GM12864 (cell line): ENCODE measurements around the gene MEIKIN.

ENCODE experiments used
- DNase-seq: peaks from one replicate; pipeline ENCODE4 v3.0.0-alpha.2; 2011; ENCODE audit warnings: low read depth
- H3K4me3 ChIP-seq: 2 replicates; pipeline ENCODE4 v1.5.1; 2011; ENCODE audit warnings: mild to moderate bottlenecking, low read depth, low read length, control low read depth
- TF ChIP-seq, protein P1 (sequence below): IDR thresholded peaks from 2 replicates; pipeline ENCODE4 v1.5.1; 2011; ENCODE audit warnings: low read depth, mild to moderate bottlenecking, moderate library complexity, low read length, control low read depth, inconsistent platforms; ENCODE audit errors: missing control alignments

The MEIKIN gene

DNA sequence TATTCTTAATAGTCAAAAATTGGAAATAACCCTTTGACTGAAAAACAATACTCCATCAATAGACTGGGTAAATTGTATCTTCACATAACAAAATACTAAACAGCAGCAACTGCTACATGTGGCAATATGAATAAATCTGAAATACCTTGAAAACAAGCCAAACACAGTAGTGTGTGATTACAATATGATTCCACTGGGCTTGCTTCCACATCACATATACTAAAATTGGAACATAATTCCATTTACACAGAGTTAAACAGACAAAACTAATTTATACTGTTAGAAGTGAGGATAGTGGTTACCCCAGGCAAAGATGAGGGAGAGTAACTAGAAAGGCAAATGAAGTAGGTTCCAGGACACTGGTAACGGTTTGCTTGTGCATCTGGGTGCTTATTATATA, 169.0 kb downstream of the MEIKIN start:
- H3K4me3 ChIP-seq: no peak overlapping the region
- no peak for DNase-seq
- TF ChIP-seq, protein P1, sequence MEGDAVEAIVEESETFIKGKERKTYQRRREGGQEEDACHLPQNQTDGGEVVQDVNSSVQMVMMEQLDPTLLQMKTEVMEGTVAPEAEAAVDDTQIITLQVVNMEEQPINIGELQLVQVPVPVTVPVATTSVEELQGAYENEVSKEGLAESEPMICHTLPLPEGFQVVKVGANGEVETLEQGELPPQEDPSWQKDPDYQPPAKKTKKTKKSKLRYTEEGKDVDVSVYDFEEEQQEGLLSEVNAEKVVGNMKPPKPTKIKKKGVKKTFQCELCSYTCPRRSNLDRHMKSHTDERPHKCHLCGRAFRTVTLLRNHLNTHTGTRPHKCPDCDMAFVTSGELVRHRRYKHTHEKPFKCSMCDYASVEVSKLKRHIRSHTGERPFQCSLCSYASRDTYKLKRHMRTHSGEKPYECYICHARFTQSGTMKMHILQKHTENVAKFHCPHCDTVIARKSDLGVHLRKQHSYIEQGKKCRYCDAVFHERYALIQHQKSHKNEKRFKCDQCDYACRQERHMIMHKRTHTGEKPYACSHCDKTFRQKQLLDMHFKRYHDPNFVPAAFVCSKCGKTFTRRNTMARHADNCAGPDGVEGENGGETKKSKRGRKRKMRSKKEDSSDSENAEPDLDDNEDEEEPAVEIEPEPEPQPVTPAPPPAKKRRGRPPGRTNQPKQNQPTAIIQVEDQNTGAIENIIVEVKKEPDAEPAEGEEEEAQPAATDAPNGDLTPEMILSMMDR: no peak

DNA sequence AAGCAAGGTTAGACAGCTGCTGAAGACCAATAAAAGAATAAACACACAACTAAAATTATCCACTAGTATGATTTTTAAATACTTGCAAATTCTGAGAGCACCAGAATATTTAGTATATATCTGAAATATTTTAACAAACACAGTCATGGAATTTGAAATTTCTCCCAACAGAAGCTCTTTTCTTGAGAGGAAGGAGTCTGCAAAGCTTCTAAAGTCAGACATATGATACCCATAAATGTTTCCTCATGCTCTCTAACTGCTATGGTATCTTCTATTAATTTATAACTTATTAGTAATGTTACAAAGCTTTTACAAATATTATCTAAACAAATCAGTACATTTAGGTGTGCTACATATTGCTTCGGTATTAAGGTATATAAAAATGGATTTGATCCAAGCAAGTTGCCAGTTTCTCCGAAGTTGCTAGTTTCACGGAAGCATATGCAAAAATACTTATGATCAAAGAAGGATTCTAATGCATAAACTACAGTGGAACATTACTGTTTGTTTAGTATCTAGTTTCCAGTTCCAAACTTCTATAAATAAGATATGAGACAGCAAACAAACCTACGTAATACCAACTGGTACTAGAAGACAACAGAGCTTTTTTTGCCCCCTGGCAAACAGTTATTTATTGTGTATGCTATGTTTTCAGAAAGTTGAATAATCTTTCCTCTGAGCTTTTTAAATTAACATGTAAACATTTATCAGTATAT, 170.7 kb downstream of the MEIKIN start:
- no peak overlapping the region for H3K4me3 ChIP-seq
- DNase-seq: no peak
- TF ChIP-seq, protein P1: no peak

DNA sequence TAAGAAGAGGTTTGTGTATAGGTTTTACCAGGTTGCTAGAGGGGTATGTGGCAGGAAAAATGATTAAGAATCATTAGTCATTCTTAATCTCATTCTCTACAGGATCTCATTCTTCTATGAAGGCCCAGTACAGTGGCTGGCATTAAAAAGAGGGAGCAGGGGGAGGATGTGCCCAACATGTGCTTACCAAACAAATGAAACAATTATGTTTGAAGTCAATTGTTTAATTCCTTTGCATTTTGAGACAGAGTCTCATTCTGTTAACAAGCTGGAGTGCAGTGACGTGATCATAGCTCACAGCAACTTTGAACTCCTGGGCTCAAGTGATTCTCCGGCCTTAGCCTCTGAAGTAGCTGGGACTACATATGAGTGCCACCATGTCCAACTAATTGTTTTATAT, 171.7 kb downstream of the MEIKIN start:
- DNase-seq: no peak
- TF ChIP-seq, protein P1: no peak
- H3K4me3 ChIP-seq: no peak overlapping the region

DNA sequence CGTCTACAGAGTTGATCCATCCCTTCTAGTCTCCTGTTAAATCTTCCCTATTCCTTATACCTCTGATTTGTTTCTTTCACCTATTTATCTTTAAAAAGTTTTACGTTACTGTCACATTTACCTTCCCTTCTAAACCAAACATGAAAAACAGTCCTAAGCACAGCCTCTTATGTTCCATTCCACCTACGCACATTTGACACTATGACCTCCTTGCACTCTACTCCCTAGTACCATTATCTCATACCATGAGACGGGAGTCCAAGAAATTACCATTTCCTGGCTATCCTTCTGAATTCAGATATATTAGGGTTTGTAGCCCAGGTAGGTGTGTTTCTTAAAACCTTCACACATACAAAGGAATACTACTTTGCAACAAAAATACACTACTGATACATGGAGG, 173.8 kb downstream of the MEIKIN start:
- no peak overlapping the region for H3K4me3 ChIP-seq
- TF ChIP-seq, protein P1: no peak
- no peak for DNase-seq

DNA sequence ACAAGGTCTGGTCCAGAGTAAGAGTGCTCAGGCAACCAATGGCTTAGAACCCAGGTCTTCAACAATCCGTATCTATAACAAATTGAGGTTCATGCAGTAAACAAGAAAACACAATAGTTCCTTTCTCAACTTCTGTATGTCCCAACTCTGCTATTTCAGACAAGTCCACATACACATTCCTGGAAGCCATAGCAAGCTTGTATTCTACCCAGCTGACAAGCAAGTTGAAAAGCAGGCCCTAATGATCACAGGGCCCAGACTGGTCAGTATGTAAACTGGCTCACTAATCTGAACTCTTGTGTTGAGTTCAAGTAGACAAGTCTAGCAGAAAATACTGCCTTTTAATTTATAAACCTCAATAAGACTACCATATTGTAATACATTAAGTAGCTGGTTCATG, 175.5 kb downstream of the MEIKIN start:
- TF ChIP-seq, protein P1: no peak
- no peak overlapping the region for H3K4me3 ChIP-seq
- DNase-seq: no peak

DNA sequence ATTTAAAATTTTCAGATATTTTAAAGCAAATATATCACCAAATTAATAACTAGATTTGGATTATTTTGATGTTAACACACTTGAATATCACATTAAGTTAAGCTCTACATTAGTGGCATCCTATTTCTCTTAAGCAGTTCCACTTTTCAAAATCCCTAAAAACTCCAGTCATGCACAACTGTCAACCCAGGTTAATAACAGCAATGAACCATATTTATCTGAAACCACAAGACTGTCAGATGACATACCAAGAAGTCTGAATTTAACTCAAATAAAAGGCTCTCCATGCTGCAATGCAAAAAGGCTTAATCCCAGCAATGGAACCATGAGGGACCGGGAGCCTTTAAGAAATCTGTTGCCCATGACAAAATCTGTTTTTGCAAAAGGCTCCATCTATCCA, 176.1 kb downstream of the MEIKIN start:
- no peak for DNase-seq
- TF ChIP-seq, protein P1: no peak
- no peak overlapping the region for H3K4me3 ChIP-seq

DNA sequence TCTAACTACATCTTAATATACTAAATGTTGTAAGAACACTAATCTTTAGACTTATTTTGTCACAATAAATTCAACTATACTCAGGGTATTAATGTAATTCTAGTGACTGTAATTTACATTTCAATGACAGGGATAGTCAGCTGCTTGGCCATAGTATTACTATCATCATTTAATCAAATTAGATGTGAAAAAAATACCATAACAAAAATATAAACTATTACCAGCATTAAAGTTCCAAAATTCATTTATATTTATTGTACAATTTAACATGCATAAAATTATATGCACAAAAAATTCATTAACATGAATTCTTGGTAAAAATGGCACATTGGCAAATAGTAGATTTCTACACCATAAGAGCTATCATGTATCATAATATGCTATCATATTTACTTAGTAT, 177.6 kb downstream of the MEIKIN start:
- H3K4me3 ChIP-seq: no peak overlapping the region
- DNase-seq: no peak
- TF ChIP-seq, protein P1: no peak
